Aorta (tissue), 5 donors: ENCODE results near the gene PLEKHN1. TPM values are rescaled to one million over a fixed set of nuclear protein-coding genes. Genes with fewer than 3 reads are reported as not detected.
"Not testable (repeated sequence)": the region's sequence is repeated elsewhere in the genome, so short reads cannot be mapped to it uniquely, and the experiment has no call there.

Experiments
- ATAC-seq: fragments of 200-7000 bp; cut with Tn5 transposase; one replicate; pipeline ENCODE4 v1.9.1; 2022; ENCODE audit warnings: moderate library complexity; ENCODE audit not compliant: low FRiP score
- DNase-seq, 2 donors: peaks; one replicate each; pipeline ENCODE4 v3.0.0-alpha.2; 2020
- H3K27ac ChIP-seq, 2 donors: one replicate each; pipeline ENCODE4 v1.5.1; 2013; ENCODE audit warnings: low read length in 2 of 2, mild to moderate bottlenecking in 2 of 2, moderate library complexity in 2 of 2, control low read depth in 1 of 2, inconsistent platforms in 1 of 2, low read depth in 1 of 2
- H3K27me3 ChIP-seq, 2 donors: one replicate each; pipeline ENCODE4 v1.6.1; 2013; ENCODE audit warnings: control low read depth in 1 of 2, low read length in 1 of 2, mild to moderate bottlenecking in 1 of 2, moderate library complexity in 1 of 2; ENCODE audit not compliant: insufficient read depth in 2 of 2, control insufficient read depth in 1 of 2
- H3K36me3 ChIP-seq, 2 donors: one replicate each; pipeline ENCODE4 v1.6.1; 2013; ENCODE audit warnings: control low read depth in 1 of 2, low read length in 1 of 2, mild to moderate bottlenecking in 1 of 2; ENCODE audit not compliant: insufficient read depth in 2 of 2, control insufficient read depth in 1 of 2
- H3K4me1 ChIP-seq, 2 donors: one replicate each; pipeline ENCODE4 v1.6.1; 2013; ENCODE audit warnings: low read length in 2 of 2, control low read depth in 1 of 2, mild to moderate bottlenecking in 1 of 2, moderate library complexity in 1 of 2; ENCODE audit not compliant: insufficient read depth in 2 of 2, control insufficient read depth in 1 of 2
- H3K4me3 ChIP-seq, 2 donors: one replicate each; pipeline ENCODE4 v1.5.1; 2013; ENCODE audit warnings: low read length in 2 of 2, control low read depth in 1 of 2, mild to moderate bottlenecking in 1 of 2
- H3K9me3 ChIP-seq: one replicate; pipeline ENCODE4 v1.6.1; 2013; ENCODE audit warnings: mild to moderate bottlenecking, low read length; ENCODE audit not compliant: control insufficient read depth
- WGBS, 2 donors: extraction: QIAGEN DNeasy Blood & Tissue Kit; methylation state at CpG; one replicate each; pipeline ENCODE4 v1.1.7; 2013; 5-methylcytosine and 5-hydroxymethylcytosine counted together
- intact Hi-C, 2 donors: fragments of 100-400 bp; cut with DNase I; formaldehyde crosslinking; loops; one replicate each; pipeline versions ENCODE4 v1.14.2 to v1.15.0; 2022
- polyA plus RNA-seq, 2 donors: library from polyadenylated mRNA; stranded (reverse); fragments of 200-250 nt; gene quantifications; one replicate each; pipeline ENCODE4 v1.2.3, GENCODE V29; 2013
- total RNA-seq, 2 donors: library from RNA; stranded (reverse); fragmentation: NEBNext Ultra II Directional; extraction: Animal tissue kit (Norgen Biotek cat#: 25700); gene quantifications; one replicate each; pipeline ENCODE4 v1.2.1, GENCODE V29; 2021
- donor health status: healthy with polysubstance abuse.
- donor health status: Bipolar disorder and iron deficiency.
- donor health status: DM: no; HTN: no; CAD: no.
- donor health status: DM: no; HTN: no; CAD: no.
- donor health status: DM: yes; HTN: yes; CAD: no.

Gene PLEKHN1
- total and polyA plus RNA-seq, 4 donors = 0.13 to 1.2 (median 0.57) TPM

GRCh38 chr1:974293-974640 lies 8.0 kb downstream of the PLEKHN1 start:
- H3K4me1 ChIP-seq = no peaks in the 10 kb centered on the region
- no peak for DNase-seq
- ATAC-seq = no peak
- no peaks in the 10 kb centered on the region for H3K27me3 ChIP-seq
- H3K27ac ChIP-seq = no peak overlapping the region
- no peak overlapping the region for H3K4me3 ChIP-seq
- intact Hi-C loops = no loop called here
- H3K36me3 ChIP-seq = no peaks in the 10 kb centered on the region
- H3K9me3 ChIP-seq = no peaks in the 10 kb centered on the region
- 91 to 94% methylated on average over 11 of the region's 11 CpGs for WGBS, 2 donors

- Histone ChIP-seq H3K4me3 (no peak overlapping the region), H3K4me1 (no peaks in the 10 kb centered on the region), H3K9me3 (no peaks in the 10 kb centered on the region), H3K36me3 (no peaks in the 10 kb centered on the region), H3K27ac (no peak overlapping the region), H3K27me3 (no peaks in the 10 kb centered on the region)
- ATAC-seq (no peak), DNase-seq (no peak)
- intact Hi-C loops = no loop called here
- 62 to 77% methylated on average over 17 of the region's 17 CpGs for WGBS, 2 donors
Observed at GRCh38 chr1:974687-975328, 8.5 kb downstream of the PLEKHN1 start.

GRCh38 chr1:975365-975764 lies 9.1 kb downstream of the PLEKHN1 start:
- Histone ChIP-seq H3K9me3 (no peaks in the 10 kb centered on the region), H3K36me3 (no peaks in the 10 kb centered on the region), H3K27ac (no peak overlapping the region), H3K27me3 (no peaks in the 10 kb centered on the region), H3K4me3 (no peak overlapping the region), H3K4me1 (no peaks in the 10 kb centered on the region)
- 74 to 76% methylated on average over 9 of the region's 9 CpGs for WGBS, 2 donors
- intact Hi-C loops = no loop called here
- ATAC-seq = no peak
- peak in 1 of 2 donors; percentile 45 for DNase-seq

- ATAC-seq = peak; percentile 65
- intact Hi-C loops = no loop called here
Observed at GRCh38 chr1:975896-976683, 9.8 kb downstream of the PLEKHN1 start.

GRCh38 chr1:976791-977190 lies 10.5 kb downstream of the PLEKHN1 start:
- intact Hi-C loops, ATAC-seq, H3K4me3 ChIP-seq, DNase-seq, H3K9me3 ChIP-seq, H3K27ac ChIP-seq, H3K36me3 ChIP-seq, H3K4me1 ChIP-seq, H3K27me3 ChIP-seq: not testable (repeated sequence)
- WGBS, 2 donors = 67 to 73% methylated on average over 14 to 21 of the region's 39 CpGs

More at GRCh38 chr1:975896-976683, 9.8 kb downstream of the PLEKHN1 start:
- Histone ChIP-seq H3K4me3 (no peak overlapping the region), H3K27me3 (no peaks in the 10 kb centered on the region), H3K36me3 (no peaks in the 10 kb centered on the region), H3K27ac (no peak overlapping the region), H3K9me3 (no peaks in the 10 kb centered on the region), H3K4me1 (no peaks in the 10 kb centered on the region)
- DNase-seq = peak in 1 of 2 donors; percentile 66
- 3 to 5% methylated on average over 36 to 40 of the region's 40 CpGs for WGBS, 2 donors

GRCh38 chr1:978069-978834 lies 12.0 kb downstream of the PLEKHN1 start:
- WGBS, 2 donors = 92% methylated on average over 43 to 44 of the region's 44 CpGs
- H3K36me3 ChIP-seq = no peaks in the 10 kb centered on the region
- intact Hi-C loops = no loop called here
- H3K27me3 ChIP-seq = no peaks in the 10 kb centered on the region
- DNase-seq (peak in 1 of 2 donors; percentile 44), ATAC-seq (no peak)
- no peaks in the 10 kb centered on the region for H3K4me1 ChIP-seq
- no peak overlapping the region for H3K4me3 ChIP-seq
- no peaks in the 10 kb centered on the region for H3K9me3 ChIP-seq
- no peak overlapping the region for H3K27ac ChIP-seq

GRCh38 chr1:978835-979743 lies 12.8 kb downstream of the PLEKHN1 start:
- Histone ChIP-seq H3K9me3 (no peaks in the 10 kb centered on the region), H3K36me3 (no peaks in the 10 kb centered on the region), H3K4me1 (no peaks in the 10 kb centered on the region), H3K27ac (no peak overlapping the region), H3K27me3 (no peaks in the 10 kb centered on the region), H3K4me3 (no peak overlapping the region)
- WGBS, 2 donors = 91 to 94% methylated on average over 55 to 60 of the region's 60 CpGs
- DNase-seq (peak in 1 of 2 donors; percentile 47), ATAC-seq (no peak)
- intact Hi-C loops = no loop called here

GRCh38 chr1:979744-980072 lies 13.4 kb downstream of the PLEKHN1 start:
- intact Hi-C loops = loop anchor here (5.0 to 10.0 kb wide), 2 partner anchors 88 to 315 kb away; no protein-coding TSS in a partner anchor
- no peaks in the 10 kb centered on the region for H3K36me3 ChIP-seq
- 95% methylated on average over 9 of the region's 9 CpGs for WGBS, 2 donors
- no peak overlapping the region for H3K4me3 ChIP-seq
- H3K4me1 ChIP-seq = no peaks in the 10 kb centered on the region
- ATAC-seq (no peak), DNase-seq (no peak)
- no peak overlapping the region for H3K27ac ChIP-seq
- no peaks in the 10 kb centered on the region for H3K27me3 ChIP-seq
- no peaks in the 10 kb centered on the region for H3K9me3 ChIP-seq
